ENCODE results near the gene ZSCAN29. TPM values are rescaled to one million over a fixed set of nuclear protein-coding genes. Genes with fewer than 3 reads are reported as not detected.

The ZSCAN29 gene
- total and polyA plus RNA-seq, 10 of the 15 experiments (the other 5 are each of a cell fraction or from before 2014, with no cell fraction given): 1.7 to 26.0 (median 14.6) TPM

- peak; percentile 87 for TF ChIP-seq RELB (IDR thresholded peaks at IDR 0.05; ENCODE audit: low read depth)
- TF ChIP-seq STAT1 (conservative IDR thresholded peaks at IDR 0.05): peak; percentile 89; the same call in 1 of the 2 replicates
- TF ChIP-seq ZSCAN29 (IDR thresholded peaks at IDR 0.05): no peak
- TF ChIP-seq PAX5 (IDR thresholded peaks at IDR 0.05; ENCODE audit: borderline replicate concordance, low read depth, low read length): no peak
- TF ChIP-seq CHD1 (IDR thresholded peaks at IDR 0.05; ENCODE audit: low read depth, low read length): no peak
- TF ChIP-seq ELK1 (IDR thresholded peaks at IDR 0.05; ENCODE audit: low read depth, low read length): peak; percentile 85
- peak; percentile 92 for TF ChIP-seq POLR2A (IDR thresholded peaks at IDR 0.05; ENCODE audit: low read depth, low read length)
- peak; percentile 26; the same call in 1 of the 2 replicates for TF ChIP-seq CHD2 (IDR thresholded peaks at IDR 0.05; ENCODE audit: borderline replicate concordance, low read depth, low read length)
- TF ChIP-seq NKRF (conservative IDR thresholded peaks at IDR 0.05): peak; percentile 89
- TF ChIP-seq RCOR1 (conservative IDR thresholded peaks at IDR 0.05; ENCODE audit: low read depth, low read length): no peak
- no peak for TF ChIP-seq CBX3 (IDR thresholded peaks at IDR 0.05; ENCODE audit: borderline replicate concordance, low read depth)
- TF ChIP-seq BRCA1 (IDR thresholded peaks at IDR 0.05; ENCODE audit: low read depth, low read length): no peak
- TF ChIP-seq FOS (IDR thresholded peaks at IDR 0.05; ENCODE audit: borderline replicate concordance, extremely low read depth, insufficient read length): no peak
- TF ChIP-seq WRNIP1 (IDR thresholded peaks at IDR 0.05; ENCODE audit: borderline replicate concordance, low read depth, low read length): no peak
- peak; percentile 97 for TF ChIP-seq IKZF1 (conservative IDR thresholded peaks at IDR 0.05)
- no peak for TF ChIP-seq SMAD1 (IDR thresholded peaks at IDR 0.05; ENCODE audit: low read depth, partially characterized antibody)
- TF ChIP-seq SP1 (IDR thresholded peaks at IDR 0.05; ENCODE audit: low read depth, low read length): peak; percentile 22
- peak; percentile 71; the same call in 1 of the 2 replicates for TF ChIP-seq ASH2L (IDR thresholded peaks at IDR 0.05; ENCODE audit: borderline replicate concordance, low read depth)
- TF ChIP-seq ZNF384 (IDR thresholded peaks at IDR 0.05; ENCODE audit: borderline replicate concordance, low read depth, low read length): peak; percentile 83
- peak; percentile 87 for TF ChIP-seq CREB1 (IDR thresholded peaks at IDR 0.05; ENCODE audit: low read depth)
- TF ChIP-seq HDAC2 (IDR thresholded peaks at IDR 0.05): no peak; the same call in 1 of the 2 replicates
- TF ChIP-seq HCFC1 (IDR thresholded peaks at IDR 0.05; ENCODE audit: low read length): peak; percentile 44
- peak; percentile 92 for TF ChIP-seq ZBTB40 (IDR thresholded peaks at IDR 0.05; ENCODE audit: borderline replicate concordance)
These were observed 40.7 kb downstream of the ZSCAN29 start, which contains the start of gene LCMT2 (continued) for GRCh38 chr15:43329960-43330779.
